Upper lobe of right lung (tissue), 1 donor: ENCODE data around the gene FAM3B. TPM values are rescaled to one million over a fixed set of nuclear protein-coding genes. Genes with fewer than 3 reads are reported as not detected.

Source experiments
- ATAC-seq: fragments of 200-7000 bp; cut with Tn5 transposase; one replicate; pipeline ENCODE4 v1.9.1; 2020; ENCODE audit warnings: mild to moderate bottlenecking, moderate library complexity
- DNase-seq: peaks from one replicate; pipeline ENCODE4 v3.0.0-alpha.2; 2020
- H3K27ac ChIP-seq: fragments of 200-600 bp; one replicate; pipeline ENCODE4 v1.8.0; 2022
- H3K27me3 ChIP-seq: fragments of 200-600 bp; one replicate; pipeline ENCODE4 v1.8.0; 2022; ENCODE audit warnings: mild to moderate bottlenecking
- H3K36me3 ChIP-seq: fragments of 200-600 bp; one replicate; pipeline ENCODE4 v1.8.0; 2022
- H3K4me1 ChIP-seq: fragments of 200-600 bp; one replicate; pipeline ENCODE4 v1.8.0; 2022
- H3K4me3 ChIP-seq: fragments of 200-600 bp; one replicate; pipeline ENCODE4 v1.8.0; 2022; ENCODE audit warnings: mild to moderate bottlenecking
- H3K9me3 ChIP-seq: fragments of 200-600 bp; one replicate; pipeline ENCODE4 v1.8.0; 2022
- intact Hi-C: fragments of 100-400 bp; cut with DNase I; formaldehyde crosslinking; loops from one replicate; pipeline ENCODE4 v1.11.0; 2022
- total RNA-seq: library from RNA; stranded (reverse); fragmentation: NEBNext Ultra II Directional; extraction: Animal tissue kit (Norgen Biotek cat#: 25700); gene quantifications from one replicate; pipeline ENCODE4 v1.2.1, GENCODE V29; 2021
- TF ChIP-seq, protein P1 (sequence below): fragments of 200-600 bp; IDR thresholded peaks from one replicate; pipeline ENCODE4 v1.8.0; 2022; ENCODE audit warnings: antibody characterized with exemption
- donor health status: DM: no; HTN: yes; CAD: no; lungs with severe emphysema.

The FAM3B gene
- total RNA-seq, 1 donor from 2014 or later, result 5.2 TPM

GRCh38 chr21:41402796-41403195 is 86.2 kb downstream of the FAM3B start:
- ATAC-seq, result no peak
- no peak overlapping the region for H3K27ac ChIP-seq
- DNase-seq, result no peak
- no peaks in the 10 kb centered on the region for H3K9me3 ChIP-seq
- H3K4me1 ChIP-seq, result no peaks in the 10 kb centered on the region
- intact Hi-C loops, result no loop called here
- peaks cover 4% of the 10 kb centered on the region for H3K36me3 ChIP-seq
- TF ChIP-seq, protein P1, sequence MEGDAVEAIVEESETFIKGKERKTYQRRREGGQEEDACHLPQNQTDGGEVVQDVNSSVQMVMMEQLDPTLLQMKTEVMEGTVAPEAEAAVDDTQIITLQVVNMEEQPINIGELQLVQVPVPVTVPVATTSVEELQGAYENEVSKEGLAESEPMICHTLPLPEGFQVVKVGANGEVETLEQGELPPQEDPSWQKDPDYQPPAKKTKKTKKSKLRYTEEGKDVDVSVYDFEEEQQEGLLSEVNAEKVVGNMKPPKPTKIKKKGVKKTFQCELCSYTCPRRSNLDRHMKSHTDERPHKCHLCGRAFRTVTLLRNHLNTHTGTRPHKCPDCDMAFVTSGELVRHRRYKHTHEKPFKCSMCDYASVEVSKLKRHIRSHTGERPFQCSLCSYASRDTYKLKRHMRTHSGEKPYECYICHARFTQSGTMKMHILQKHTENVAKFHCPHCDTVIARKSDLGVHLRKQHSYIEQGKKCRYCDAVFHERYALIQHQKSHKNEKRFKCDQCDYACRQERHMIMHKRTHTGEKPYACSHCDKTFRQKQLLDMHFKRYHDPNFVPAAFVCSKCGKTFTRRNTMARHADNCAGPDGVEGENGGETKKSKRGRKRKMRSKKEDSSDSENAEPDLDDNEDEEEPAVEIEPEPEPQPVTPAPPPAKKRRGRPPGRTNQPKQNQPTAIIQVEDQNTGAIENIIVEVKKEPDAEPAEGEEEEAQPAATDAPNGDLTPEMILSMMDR, result no peak
- H3K4me3 ChIP-seq, result no peak overlapping the region
- no peaks in the 10 kb centered on the region for H3K27me3 ChIP-seq

- intact Hi-C loops, result no loop called here
- DNase-seq (no peak), ATAC-seq (no peak)
- TF ChIP-seq, protein P1, result no peak
- Histone ChIP-seq H3K27me3 (no peaks in the 10 kb centered on the region), H3K27ac (no peak overlapping the region), H3K9me3 (no peaks in the 10 kb centered on the region), H3K4me1 (no peaks in the 10 kb centered on the region), H3K4me3 (no peak overlapping the region), H3K36me3 (peaks cover 4% of the 10 kb centered on the region)
Measured at GRCh38 chr21:41403331-41403730, 86.7 kb downstream of the FAM3B start.

DNA sequence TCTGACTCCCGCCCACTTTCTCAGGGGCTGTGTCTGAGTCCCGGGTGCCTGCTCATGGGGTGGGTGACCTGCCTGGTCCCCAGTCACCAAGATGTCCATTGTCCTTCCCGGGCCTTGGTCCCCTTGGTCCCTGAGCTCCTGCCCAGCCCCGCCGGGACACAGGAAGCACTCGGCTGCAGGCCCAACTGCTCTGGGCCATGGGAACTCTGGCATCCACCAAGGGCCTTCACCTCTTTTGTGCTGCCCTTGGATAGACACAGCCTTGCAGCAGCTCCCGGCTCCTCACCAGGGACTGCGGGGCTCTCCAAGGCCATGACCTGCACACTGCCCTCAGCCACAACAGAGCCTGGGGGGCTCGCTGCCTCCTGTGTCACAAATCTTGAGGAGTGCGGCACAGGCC is 87.4 kb downstream of the FAM3B start:
- Histone ChIP-seq H3K27ac (no peak overlapping the region), H3K36me3 (peaks cover 4% of the 10 kb centered on the region), H3K9me3 (no peaks in the 10 kb centered on the region), H3K27me3 (no peaks in the 10 kb centered on the region), H3K4me1 (no peaks in the 10 kb centered on the region), H3K4me3 (no peak overlapping the region)
- DNase-seq, result no peak
- TF ChIP-seq, protein P1, result no peak
- intact Hi-C loops, result no loop called here
- no peak for ATAC-seq

- H3K27ac ChIP-seq, result no peak overlapping the region
- intact Hi-C loops, result no loop called here
- no peak overlapping the region for H3K4me3 ChIP-seq
- H3K9me3 ChIP-seq, result no peaks in the 10 kb centered on the region
- H3K36me3 ChIP-seq, result peaks cover 4% of the 10 kb centered on the region
- no peaks in the 10 kb centered on the region for H3K27me3 ChIP-seq
- no peaks in the 10 kb centered on the region for H3K4me1 ChIP-seq
- DNase-seq, result no peak
- ATAC-seq, result no peak
- TF ChIP-seq, protein P1, result no peak
Measured at GRCh38 chr21:41405321-41405720, 88.7 kb downstream of the FAM3B start.

- H3K36me3 ChIP-seq, result peaks cover 4% of the 10 kb centered on the region
- H3K4me3 ChIP-seq, result no peak overlapping the region
- H3K4me1 ChIP-seq, result peaks cover under 1% of the 10 kb centered on the region
- intact Hi-C loops, result no loop called here
- no peaks in the 10 kb centered on the region for H3K27me3 ChIP-seq
- TF ChIP-seq, protein P1, result no peak
- DNase-seq (no peak), ATAC-seq (peak; percentile 81)
- H3K9me3 ChIP-seq, result no peaks in the 10 kb centered on the region
- no peak overlapping the region for H3K27ac ChIP-seq
Measured at GRCh38 chr21:41406340-41406739, 89.7 kb downstream of the FAM3B start.

Other genes starting within 250 kb of the FAM3B start
- gene BACE2, start 148.6 kb upstream of the FAM3B start, total RNA-seq, result 20.9 TPM
- gene MX2, start 45.2 kb downstream of the FAM3B start, total RNA-seq, result 23.0 TPM
- 142 TPM for gene MX1, start 109.4 kb downstream of the FAM3B start, total RNA-seq
- gene TMPRSS2, start 191.4 kb downstream of the FAM3B start, total RNA-seq, result 83.6 TPM